CD4-positive, alpha-beta T cell treated with Interleukin-6 for 4 hours (primary cell): ENCODE results near the gene CTDP1.
"Not testable (repeated sequence)": the region's sequence is repeated elsewhere in the genome, so short reads cannot be mapped to it uniquely, and the experiment has no call there.

ENCODE experiments used
- DNase-seq: peaks from one replicate; pipeline ENCODE4 v3.0.0-alpha.2; 2020; ENCODE audit warnings: mixed read lengths

CTDP1 gene

DNA sequence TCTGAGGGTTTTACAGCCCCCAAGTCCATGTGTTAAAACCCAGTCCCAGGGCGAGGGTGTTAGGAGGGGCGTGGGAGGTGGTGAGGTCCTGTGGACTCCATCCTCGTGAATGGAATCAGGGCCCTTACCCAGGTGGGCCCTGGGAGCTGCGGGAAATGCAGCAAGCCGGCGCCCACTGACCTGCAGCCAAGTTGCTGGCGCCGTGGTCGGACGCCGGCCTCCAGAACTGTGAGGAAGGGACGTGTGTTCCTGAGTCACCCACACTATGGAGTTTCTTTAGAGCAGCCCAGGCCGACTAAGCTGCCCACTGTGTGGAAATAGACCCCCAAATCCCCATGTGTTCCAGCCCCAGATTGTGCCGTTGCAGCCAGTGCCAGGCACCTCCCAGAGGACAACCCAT is 26.4 kb downstream of the CTDP1 start:
- DNase-seq: no peak

DNA sequence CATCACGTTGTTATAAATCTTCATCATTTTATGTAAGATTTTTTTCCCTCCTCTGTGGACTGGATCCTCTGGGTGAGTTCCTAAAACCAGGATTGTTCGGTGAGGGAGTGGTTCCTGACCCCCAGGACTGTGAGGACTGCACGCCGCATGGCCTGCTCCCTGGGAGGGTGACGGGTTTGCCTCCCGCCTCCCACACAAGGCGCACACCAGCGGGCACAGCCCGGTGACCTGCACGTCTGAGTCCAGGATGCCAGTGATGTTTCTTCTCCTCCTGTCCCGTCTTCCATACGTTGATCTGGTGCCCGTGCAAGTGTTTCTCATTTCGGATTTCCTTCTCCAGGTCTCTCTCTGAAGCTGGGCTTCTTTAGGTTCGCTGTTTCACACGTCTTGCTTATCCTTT is 27.1 kb downstream of the CTDP1 start:
- DNase-seq: no peak

DNA sequence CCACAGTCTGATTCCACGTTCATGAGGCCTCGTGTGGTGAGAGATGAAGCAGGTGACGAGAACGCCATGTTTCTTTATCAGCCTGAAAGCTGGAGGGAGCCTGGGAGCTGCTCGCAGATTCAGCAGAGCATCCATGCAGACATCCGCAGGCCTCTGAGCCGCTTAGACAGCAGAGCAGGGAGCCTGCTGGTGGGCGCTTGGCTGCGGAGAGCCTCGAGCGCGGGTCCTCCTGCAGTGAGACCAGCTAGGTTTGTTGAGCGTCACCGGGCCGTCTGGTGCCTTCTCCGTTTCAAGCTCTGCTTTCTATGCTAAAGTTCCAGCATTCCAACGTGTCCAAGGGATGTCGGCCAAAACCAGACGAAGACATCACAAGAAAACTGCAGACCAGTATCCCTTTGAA is 27.6 kb downstream of the CTDP1 start:
- no peak for DNase-seq

DNA sequence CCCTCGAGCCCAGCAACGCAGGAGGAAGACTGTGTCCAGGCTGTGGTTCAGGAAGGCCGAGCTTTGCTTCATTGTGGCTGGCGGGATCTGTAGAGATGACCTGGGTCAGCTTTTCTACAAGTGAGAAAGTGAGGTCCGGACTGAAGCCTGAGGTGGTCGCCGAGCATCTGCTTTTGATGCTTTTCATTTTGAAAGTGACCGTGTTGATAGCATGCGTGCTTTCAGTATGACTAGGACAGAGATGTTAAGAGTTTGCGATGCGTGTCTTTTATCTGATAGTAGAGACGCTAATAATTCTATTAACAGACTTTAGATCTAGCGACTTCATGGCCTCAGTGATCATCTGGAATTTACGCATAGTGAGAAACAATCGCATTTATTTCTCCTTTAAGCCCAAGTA is 28.1 kb downstream of the CTDP1 start:
- DNase-seq: no peak

DNA sequence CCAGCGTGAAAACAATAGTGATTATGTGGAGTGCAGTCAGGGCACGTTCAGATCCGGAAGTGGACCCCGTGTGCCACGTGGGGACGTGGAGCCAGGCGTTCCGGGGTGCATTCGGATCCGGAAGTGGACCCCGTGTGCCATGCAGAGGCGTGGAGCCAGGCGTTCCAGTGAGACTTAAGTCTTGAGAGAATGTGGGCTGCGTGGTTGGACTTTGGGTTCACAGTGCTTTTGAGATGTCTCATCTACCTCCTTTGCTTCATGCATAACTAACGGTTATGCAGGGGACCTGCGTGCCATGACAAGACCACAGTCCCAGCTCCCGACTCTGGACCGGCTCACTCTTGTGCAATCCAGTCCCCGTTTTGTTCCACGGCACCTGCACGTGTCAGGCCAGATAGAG is 28.8 kb downstream of the CTDP1 start:
- no peak for DNase-seq

DNA sequence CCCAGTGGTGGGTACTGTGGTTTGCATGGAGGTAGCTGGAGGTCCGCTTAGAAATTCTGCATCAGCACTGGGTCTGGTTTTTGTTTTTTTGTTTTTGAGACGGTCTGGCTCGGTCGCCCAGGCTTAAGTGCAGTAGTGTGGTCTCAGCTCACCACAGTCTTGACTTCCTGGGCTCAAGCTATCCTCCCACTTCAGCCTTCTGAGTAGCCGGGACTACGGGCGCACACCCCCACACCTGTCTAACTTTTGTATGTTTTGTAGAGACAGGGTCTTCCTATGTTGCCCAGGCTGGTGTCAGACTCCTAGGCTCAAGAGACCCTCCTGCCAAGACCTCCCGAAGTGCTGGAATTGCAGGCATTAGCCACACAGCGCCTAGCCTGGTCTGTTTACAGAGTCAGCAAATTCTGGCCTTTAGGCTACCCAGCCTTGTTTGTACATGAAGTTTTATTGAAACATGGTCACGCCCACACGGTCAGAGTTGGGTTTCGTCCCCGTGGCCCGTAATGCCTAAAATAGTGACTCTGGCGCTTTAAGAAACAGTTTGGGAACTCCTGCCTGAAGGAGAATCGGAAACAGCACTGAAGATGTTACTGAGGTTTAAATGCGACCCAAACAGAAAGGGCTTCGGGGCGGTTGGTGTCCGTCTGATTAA is 32.7 kb downstream of the CTDP1 start:
- no peak for DNase-seq

DNA sequence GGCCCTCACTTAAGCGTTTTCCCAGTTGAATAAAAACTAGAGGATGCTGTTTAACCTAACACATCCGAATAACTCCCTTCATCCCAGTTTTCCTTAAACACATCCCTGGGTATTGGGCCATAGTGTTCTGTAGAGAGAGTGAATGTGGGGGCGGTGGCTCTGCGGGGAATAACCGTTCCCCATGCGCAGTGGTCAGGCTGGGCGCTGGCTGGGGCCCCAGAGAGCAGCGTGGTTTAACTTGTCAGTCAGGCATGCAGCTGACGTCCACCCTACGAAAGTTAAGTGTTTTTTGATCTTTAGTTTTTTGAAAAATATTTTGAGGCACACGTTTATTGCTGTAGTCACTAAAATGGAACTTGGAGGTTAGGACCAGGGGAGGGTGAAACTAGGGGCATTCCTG is 33.7 kb downstream of the CTDP1 start:
- no peak for DNase-seq

DNA sequence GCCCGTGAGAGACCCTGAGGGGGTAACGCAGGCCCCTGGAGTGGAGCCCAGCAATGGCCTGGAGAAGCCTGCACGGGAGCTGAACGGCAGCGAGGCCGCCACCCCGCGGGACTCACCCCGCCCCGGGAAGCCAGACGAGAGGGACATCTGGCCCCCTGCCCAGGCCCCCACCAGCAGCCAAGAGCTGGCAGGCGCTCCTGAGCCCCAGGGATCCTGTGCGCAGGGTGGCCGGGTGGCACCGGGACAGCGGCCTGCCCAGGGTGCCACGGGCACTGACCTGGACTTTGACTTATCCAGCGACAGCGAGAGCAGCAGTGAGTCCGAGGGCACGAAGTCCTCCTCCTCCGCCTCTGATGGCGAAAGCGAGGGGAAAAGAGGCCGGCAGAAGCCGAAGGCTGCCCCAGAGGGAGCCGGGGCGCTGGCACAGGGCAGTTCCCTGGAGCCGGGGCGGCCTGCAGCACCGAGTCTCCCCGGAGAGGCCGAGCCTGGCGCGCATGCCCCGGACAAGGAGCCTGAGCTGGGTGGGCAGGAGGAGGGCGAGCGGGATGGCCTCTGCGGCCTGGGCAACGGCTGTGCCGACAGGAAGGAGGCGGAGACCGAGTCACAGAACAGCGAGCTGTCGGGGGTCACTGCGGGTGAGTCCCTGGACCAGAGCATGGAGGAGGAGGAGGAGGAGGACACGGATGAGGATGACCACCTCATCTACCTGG is 35.1 kb downstream of the CTDP1 start:
- DNase-seq: no peak

DNA sequence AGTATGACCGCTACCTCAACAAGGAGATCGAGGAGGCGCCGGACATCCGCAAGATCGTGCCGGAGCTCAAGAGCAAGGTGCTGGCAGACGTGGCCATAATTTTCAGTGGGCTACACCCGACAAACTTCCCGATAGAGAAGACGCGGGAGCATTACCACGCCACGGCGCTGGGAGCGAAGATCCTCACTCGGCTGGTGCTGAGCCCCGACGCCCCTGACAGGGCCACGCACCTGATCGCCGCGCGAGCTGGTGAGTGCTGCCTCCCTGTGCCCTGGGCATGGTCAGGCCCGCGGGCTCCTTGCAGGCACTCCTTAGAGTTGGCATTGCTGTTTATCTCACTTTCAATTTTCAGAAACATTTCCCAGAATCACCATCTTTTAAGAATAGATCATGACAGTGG is 35.7 kb downstream of the CTDP1 start:
- DNase-seq: no peak

DNA sequence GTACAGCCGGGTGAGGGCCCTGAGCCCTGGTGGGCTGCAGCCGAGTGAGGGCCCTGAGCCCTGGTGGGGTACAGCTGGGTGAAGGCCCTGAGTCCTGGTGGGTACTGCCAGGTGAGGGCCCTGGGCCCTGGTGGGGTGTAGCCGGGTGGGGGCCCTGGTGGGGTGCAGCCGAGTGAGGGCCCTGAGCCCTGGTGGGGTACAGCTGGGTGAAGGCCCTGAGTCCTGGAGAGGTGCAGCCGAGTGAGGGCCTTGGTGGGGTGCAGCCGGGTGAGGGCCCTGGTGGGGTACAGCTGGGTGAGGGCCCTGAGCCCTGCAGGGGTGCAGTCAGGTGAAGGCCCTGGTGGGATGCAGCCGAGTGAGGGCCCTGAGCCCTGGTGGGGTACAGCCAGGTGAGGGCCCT is 37.5 kb downstream of the CTDP1 start:
- no peak for DNase-seq

DNA sequence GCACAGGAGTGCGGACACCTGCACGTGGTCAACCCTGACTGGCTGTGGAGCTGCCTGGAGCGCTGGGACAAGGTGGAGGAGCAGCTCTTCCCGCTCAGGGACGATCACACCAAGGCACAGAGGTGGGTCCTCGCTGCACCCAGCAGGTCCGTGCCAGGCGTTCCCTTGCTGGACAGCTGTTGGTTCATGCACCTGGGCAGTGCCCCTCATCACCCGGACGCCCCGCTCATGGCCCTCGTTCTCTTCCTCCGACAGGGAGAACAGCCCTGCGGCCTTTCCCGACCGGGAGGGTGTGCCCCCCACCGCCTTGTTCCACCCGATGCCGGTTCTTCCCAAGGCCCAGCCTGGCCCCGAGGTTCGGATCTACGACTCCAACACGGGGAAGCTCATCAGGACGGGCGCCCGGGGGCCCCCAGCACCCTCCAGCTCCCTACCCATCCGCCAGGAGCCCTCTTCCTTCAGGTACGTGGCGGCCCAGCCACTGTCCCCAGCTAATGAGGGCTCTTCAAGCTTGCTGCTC is 38.0 kb downstream of the CTDP1 start:
- DNase-seq: no peak

DNA sequence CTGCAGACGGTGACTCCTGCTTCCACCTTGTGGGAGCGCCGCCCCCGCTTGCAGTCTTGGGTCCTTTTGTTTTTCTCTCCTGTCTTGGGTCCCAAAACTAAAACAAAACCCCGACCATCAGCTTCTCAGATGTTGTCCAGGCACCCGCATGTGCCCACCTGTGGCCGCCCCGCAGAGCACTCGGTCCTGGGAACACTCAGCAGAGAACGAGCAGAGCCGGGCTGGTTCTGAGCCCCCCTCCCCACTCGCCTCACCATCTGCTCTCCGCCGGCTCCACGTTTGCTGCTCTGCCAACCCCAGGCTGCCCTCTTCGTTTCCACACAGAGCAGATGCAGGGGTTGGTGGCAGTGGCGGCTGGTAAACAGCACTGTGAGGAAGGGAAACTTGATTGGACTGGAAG is 38.5 kb downstream of the CTDP1 start:
- no peak for DNase-seq

DNA sequence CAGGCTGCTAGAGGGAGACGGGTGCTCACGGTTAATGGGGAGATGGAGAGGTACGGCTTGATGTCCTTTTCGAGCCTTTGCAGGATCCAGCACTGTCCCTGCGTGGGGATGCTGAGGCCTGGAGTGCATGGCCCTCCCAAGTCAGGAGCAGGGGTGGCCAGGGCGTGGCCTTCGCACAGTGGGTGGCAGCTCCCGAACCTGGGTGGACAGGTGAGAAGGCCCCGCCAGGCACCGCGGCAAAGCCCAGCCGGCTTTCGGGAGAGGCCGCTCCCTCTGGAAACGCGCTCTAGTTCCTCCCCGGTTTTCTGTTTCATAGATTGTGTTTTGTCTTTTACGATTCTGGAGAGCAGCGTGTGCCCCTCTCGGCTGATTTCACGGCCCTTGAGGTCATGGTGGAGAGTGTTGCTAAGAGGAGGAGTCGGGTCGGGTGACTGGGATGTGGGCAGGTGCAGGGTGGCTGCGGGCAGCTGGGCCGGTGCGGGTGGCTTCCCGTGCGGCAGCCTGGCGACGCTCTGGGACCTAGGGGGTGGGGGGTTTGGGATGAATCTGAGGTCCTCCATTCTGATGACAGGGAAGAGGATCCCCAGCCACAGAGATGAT is 39.4 kb downstream of the CTDP1 start:
- DNase-seq: no peak

DNA sequence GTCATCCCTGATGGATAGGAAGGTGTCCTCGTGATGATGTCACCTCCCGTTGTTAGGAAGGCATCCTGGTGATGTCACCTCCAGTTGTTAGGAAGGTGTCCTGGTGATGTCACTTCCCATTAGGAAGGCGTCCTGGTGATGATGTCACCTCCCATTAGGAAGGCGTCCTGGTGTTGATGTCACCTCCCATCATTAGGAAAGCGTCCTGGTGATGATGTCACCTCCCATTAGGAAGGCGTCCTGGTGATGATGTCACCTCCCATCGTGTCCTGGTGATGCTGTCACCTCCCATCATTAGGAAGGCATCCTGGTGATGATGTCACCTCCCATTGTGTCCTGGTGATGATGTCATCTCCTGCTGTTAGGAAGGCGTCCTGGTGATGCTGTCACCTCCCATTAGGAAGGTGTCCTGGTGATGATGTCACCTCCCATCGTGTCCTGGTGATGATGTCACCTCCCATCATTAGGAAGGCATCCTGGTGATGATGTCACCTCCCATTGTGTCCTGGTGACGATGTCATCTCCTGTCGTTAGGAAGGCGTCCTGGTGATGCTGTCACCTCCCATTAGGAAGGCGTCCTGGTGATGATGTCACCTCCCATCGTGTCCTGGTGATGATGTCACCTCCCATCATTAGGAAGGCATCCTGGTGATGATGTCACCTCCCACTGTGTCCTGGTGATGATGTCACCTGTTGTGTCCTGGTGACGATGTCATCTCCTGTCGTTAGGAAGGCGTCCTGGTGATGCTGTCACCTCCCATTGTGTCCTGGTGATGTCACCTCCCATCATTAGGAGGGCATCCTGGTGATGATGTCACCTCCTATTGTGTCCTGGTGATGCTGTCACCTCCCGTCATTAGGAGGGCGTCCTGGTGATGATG is 40.1 kb downstream of the CTDP1 start:
- DNase-seq: not testable (repeated sequence)

DNA sequence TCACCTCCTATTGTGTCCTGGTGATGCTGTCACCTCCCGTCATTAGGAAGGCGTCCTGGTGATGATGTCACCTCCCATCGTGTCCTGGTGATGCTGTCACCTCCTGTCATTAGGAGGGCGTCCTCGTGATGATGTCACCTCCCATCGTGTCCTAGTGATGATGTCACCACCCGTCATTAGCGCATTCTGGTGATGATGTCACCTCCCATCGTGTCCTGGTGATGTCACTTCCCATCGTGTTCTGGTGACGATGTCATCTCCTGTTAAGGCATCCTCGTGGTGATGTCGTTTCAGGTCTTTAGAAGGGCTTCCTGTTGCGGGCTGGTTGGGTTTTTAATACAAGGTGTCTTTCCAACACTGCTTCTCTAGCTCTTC is 40.7 kb downstream of the CTDP1 start:
- no peak for DNase-seq

DNA sequence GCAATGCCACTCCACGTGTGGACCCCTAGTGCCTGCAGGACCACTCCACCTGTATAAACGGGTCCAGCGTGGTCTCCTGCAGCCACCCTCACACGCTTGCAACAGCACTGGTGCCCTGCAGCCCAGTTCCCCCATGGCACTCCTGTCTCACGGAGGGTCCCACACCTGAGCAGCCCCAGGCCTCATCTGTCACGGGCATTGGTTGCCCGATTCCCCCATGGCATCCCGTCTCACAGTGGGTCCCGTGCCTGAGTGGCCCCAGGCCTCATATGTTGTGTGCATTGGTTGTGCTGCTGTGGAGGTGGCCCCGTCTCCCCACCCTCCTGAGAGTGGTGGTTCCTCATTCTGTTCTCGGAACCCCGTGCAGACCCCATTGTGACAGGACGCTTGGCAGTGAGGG is 43.4 kb downstream of the CTDP1 start:
- no peak for DNase-seq

DNA sequence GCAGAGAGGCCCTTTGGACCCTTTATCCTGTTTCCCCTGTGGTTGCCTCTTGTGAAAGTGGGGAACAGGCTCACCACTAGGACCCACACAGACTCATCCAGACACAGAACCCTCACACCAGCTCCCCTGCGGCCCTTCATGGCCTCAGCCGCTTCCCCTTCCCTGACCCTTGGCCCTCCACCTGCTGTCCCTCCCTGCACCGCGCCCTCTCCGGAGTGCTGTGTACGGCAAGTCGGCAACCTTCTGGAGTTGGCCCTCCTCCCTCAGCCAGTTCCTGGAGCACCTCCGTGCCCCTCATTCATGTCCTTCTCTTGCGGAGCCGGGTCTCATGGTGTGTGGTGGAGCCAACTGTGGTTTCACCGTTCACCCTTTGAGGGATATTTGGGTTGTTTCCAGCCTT is 44.0 kb downstream of the CTDP1 start:
- DNase-seq: no peak

DNA sequence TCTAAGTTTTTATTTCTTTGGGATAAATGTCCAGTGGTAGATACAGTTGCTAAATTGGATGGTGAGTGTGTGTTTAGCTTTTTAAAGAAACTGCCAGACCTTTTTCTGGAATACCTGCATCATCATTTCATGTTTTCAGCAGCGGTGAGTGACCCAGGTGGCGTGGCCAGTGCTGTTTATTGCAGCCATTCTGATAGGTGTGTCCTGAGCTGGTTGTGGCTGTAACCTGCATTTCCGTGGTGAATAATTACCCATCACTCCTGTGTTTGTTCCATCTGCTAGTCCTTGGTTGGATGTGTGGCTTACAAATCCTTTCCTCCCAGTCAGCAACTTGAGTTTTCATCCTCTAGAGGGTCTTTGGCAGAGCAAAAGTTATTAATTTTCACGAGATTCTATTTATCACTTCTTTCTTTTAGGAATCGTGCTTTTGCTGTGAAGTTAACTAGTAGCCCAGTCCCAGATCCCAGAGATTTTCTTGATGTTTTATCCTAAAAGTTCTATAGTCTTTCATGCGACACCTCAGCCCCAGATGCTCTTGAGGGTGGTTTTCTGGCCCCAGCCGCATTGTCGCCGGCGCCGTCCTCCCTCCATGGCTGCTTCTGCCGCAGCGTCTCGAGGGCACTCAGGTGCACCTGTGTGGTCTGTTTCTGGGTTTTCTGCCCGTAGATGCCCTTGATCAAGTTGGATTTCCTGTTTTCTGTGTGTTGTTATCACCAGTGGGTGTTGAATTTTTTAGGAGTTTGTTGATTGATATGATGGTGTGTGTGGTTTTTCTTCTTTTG is 44.9 kb downstream of the CTDP1 start:
- no peak for DNase-seq

DNA sequence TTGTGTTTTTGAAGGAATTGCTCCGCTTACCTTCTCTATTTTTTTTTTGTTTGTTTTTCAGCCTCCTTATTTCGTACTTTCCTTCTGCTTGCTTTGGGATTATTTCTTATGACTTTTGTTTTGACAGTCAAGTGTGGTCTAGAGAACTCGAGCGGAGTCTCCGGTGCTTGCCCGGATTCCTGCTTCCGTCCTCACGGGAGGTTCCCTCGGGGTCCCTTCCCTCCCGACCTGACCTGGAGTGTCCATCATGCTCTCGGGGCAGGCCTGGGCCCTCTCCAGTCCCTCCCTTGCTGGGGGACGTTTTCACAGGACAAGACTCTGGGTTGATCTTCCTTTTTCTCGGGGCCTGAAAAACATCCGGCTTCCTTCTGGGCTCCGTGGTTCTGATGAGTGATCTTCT is 45.9 kb downstream of the CTDP1 start:
- DNase-seq: no peak

DNA sequence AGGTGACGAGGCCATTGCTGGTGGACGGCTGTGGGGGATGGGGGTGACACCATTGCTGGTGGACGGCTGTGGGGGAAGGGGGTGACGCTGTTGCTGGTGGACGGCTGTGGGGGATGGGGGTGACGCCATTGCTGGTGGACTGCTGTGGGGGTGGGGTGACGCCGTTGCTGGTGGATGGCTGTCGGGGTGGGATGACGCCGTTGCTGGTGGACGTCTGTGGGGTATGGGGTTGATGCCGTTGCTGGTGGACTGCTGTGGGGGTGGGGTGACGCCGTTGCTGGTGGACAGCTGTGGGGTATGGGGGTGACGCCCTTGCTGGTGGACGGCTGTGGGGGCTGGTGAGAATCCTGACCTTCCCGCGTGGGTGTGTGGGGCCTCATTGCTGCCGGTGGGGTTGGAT is 47.1 kb downstream of the CTDP1 start:
- DNase-seq: no peak

DNA sequence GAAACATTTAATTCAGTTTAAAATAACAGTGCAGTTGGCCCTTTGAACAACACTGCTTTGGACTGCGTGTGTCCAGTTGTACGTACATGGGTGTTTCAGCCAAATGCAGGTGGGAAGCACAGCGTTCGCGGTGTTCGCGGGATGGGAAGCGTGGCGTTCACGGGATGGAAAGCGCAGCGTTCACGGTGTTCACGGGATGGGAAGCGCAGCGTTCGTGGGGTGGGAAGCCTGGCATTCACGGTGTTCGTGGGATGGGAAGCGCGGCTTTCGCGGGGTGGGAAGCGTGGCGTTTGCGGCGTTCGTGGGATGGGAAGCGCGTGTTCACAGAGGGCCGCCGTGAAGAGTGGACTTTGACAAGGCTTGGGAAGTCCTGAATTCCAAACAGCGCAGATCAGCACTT is 47.6 kb downstream of the CTDP1 start:
- DNase-seq: no peak

DNA sequence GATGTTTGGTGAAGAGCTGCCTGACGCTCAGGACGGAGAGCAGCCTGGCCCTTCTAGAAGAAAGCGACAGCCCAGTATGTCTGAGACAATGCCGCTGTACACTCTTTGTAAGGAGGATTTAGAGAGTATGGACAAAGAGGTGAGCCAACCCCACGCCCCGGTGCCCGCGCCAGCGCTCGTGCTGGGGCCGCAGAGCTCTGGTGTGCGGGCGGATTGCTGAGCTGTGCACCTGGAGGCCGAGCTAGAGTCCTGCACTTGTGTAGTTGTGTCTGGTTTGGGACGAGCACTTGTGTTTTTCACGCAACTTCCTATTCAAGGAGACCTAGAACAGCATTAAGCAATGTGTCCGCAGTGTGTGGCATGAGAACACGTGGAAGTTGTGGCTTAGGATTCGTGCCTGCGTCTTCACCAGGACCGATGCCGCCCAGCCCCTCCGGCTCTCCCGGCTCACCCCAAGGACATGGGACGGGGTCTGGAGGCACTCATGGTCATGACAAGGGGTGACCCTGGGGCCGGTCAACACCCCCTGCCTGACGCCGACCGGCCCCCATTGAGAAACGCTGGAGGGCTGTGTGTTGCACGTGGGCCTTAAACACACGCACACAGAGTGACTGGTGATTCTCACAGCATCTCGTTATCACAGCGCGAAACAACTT is 49.5 kb downstream of the CTDP1 start:
- DNase-seq: no peak
